Erythroblast (primary cell): ENCODE measurements around the gene GTF2A2.

Experiments
- GATA1 ChIP-seq: IDR thresholded peaks from 2 replicates; pipeline ENCODE4 v1.6.1; 2011; ENCODE audit warnings: low read depth, mild to moderate bottlenecking, control low read depth, low read length, moderate library complexity
- POLR2A ChIP-seq: IDR thresholded peaks from 2 replicates; pipeline ENCODE4 v1.6.1; 2011; ENCODE audit warnings: mild to moderate bottlenecking, low read length

GRCh38 chr15:59657635-59658125 lies 365 bp upstream of the GTF2A2 start:
- peak; percentile 58 for TF ChIP-seq POLR2A
- TF ChIP-seq GATA1, result no peak
